GM06990 (cell line): ENCODE results near the gene C22orf15.

Experiments used
- DNase-seq: peaks from one replicate; pipeline ENCODE4 v3.0.0-alpha.2; 2011; ENCODE audit not compliant: insufficient read length; ENCODE audit errors: extremely low read depth
- H3K27me3 ChIP-seq: replicated peaks from 2 replicates; pipeline ENCODE4 v1.6.0; 2011; ENCODE audit warnings: low read length; ENCODE audit not compliant: control insufficient read depth, insufficient read depth
- H3K36me3 ChIP-seq: 2 replicates; pipeline ENCODE4 v1.5.1; 2011; ENCODE audit warnings: low read length; ENCODE audit not compliant: control insufficient read depth, insufficient read depth
- H3K4me3 ChIP-seq: replicated peaks from 2 replicates; pipeline ENCODE4 v1.5.1; 2011; ENCODE audit warnings: low read depth, mild to moderate bottlenecking, control low read depth, low read length
- TF ChIP-seq, protein P1 (sequence below): IDR thresholded peaks from 2 replicates; pipeline ENCODE4 v1.5.1; 2011; ENCODE audit warnings: low read length, control low read depth, mild to moderate bottlenecking, inconsistent platforms; ENCODE audit not compliant: insufficient read depth, poor library complexity, severe bottlenecking

The C22orf15 gene

DNA sequence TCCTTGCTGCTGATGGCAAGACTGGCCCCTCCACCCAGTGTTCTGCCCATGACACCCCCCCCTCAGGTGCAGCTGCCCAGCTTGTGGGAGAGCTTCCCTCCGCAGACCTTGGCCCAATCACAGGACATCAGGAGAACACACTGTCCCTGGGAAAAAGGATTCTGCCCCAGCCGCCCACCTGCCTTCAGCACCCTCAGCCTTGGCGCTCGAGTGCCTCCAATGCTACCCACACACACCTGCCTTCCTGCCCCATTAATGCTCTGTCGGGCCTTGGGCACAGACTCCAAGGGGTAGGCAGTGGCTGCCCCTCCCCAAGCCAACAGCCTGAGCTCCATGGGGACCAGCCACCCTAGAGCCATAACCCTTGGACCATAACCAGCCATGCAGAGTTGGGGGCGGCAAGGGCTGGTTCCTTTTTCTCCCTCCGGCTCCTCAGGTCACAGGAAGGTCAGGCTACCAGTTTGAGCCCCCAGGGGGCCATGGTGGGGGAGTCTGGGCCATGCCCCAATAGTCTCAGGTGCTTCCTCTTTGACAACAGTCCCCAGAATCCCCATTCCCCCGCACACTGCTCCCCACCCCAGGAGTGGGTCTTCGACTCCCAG is 10.6 kb upstream of the C22orf15 start:
- peak; percentile 78 for DNase-seq
- H3K4me3 ChIP-seq = peak overlapping the region; percentile 80
- H3K36me3 ChIP-seq = no peaks in the 10 kb centered on the region
- TF ChIP-seq, protein P1, sequence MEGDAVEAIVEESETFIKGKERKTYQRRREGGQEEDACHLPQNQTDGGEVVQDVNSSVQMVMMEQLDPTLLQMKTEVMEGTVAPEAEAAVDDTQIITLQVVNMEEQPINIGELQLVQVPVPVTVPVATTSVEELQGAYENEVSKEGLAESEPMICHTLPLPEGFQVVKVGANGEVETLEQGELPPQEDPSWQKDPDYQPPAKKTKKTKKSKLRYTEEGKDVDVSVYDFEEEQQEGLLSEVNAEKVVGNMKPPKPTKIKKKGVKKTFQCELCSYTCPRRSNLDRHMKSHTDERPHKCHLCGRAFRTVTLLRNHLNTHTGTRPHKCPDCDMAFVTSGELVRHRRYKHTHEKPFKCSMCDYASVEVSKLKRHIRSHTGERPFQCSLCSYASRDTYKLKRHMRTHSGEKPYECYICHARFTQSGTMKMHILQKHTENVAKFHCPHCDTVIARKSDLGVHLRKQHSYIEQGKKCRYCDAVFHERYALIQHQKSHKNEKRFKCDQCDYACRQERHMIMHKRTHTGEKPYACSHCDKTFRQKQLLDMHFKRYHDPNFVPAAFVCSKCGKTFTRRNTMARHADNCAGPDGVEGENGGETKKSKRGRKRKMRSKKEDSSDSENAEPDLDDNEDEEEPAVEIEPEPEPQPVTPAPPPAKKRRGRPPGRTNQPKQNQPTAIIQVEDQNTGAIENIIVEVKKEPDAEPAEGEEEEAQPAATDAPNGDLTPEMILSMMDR = no peak
- no peaks in the 10 kb centered on the region for H3K27me3 ChIP-seq

DNA sequence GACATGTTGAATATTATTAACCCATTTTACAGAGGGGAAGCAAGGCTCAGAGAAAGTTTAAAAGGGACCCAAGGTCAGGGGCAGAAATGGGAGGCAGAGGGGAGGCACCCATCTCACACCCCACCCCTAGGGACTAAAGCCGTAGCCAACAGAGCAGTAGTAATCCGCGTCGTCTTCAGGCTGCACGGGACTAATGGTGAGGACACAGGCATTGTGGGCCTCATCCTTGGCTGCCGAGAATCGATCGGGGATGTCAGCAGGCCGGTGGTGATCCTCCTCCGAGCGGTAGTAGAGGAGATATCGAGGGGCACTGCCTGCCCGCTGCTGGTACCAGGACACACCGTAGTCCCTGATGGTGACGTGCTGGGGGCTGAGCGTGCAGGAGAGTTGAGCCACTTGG is 10.0 kb upstream of the C22orf15 start:
- Histone ChIP-seq H3K4me3 (peak overlapping the region; percentile 8; the same call in 1 of the 2 replicates), H3K36me3 (no peaks in the 10 kb centered on the region), H3K27me3 (no peaks in the 10 kb centered on the region)
- DNase-seq = no peak
- TF ChIP-seq, protein P1 = no peak

DNA sequence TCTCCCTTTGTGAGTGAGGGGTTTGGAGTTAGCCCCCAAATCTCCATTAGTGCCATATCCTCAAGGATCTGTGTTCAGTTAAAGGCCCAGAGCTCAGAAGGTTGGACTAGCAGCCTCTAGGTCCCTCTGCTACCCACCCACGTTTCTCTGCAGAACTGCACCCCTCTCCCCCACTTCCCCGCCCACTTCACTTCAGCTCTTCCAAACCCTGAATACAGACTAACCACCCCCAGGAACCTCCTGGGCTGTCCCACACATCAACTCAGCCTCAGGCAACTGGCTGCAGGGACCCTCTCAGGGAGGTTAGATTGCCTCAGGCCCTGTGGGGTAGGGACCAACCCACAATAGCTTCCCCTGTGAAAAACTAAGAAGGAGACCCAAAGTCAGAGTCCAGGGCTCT is 9.4 kb upstream of the C22orf15 start:
- no peaks in the 10 kb centered on the region for H3K36me3 ChIP-seq
- peak overlapping the region; percentile 8 for H3K4me3 ChIP-seq
- DNase-seq = no peak
- no peaks in the 10 kb centered on the region for H3K27me3 ChIP-seq
- TF ChIP-seq, protein P1 = no peak

DNA sequence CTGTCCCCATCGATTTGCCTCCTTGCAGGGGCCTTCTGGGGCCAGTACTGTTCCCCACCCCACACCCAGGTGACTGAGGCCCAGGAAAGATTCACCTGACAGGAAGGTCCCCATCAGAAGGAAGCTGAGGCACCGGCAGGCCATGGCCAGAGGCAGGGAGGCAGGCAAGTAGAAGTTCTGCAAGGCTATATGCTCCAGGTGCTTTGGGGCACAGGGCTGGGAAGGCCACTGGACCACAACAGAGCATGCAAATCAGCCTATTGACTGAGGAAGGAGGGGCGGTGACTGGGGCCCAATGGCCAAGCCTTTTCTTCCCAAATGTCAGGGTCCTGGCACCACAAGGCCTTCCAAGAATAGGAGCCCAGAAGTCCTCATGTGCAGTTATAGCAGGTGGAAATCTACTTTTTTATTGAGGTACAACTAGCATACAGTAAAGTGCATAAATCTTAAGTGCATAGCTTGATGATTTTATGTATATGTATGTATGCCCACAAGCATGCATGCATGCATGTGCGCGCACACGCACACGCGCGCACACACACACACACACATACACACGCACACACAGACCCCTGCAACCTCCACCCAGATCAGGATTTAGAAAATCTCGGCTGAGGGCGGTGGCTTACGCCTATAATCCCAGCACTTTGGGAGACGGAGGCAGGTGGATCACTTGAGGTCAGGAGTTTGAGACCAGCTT is 8.4 kb upstream of the C22orf15 start, which contains the start of gene VPREB3:
VPREB3 (minus strand) TSS at position 206 of the 700 bp plus-strand sequence; CDS start at position 144, 62 bp downstream.
- no peaks in the 10 kb centered on the region for H3K36me3 ChIP-seq
- peak within 1 kb of the TSS; percentile 43 for H3K4me3 ChIP-seq
- peak; percentile 65 for DNase-seq
- TF ChIP-seq, protein P1 = no peak
- H3K27me3 ChIP-seq = no peaks in the 10 kb centered on the region

DNA sequence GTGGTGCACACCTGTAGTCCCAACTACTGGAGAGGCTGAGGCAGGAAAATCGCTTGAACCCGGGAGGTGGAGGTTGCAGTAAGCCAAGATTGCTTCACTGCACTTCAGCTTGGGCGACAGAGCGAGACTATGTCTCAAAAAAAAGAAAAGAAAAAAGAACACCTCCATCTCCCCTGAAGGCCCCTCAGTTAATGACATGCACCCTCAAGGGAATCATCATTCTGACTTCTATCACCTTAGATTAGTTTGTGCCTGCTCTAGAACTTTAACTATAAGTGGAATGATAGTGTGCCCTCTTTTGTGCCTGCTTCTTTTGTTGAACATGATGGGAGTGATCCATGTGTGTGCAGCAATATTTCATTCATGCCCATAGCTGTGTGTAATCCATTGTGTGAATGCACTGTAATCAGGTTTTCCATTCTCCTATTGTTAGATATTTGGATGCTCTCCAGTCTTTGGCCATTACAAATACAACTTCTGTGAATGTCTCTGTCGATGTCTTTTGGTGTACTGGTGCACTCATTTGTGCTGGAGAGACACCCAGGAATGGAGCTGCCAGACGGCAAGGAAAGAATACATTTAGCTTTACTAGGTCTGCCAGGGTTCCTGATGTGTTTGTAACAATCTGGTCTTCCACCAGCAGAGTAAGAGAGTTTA is 7.7 kb upstream of the C22orf15 start:
- no peak overlapping the region for H3K4me3 ChIP-seq

More for the DNA sequence above, 7.7 kb upstream of the C22orf15 start:
- TF ChIP-seq, protein P1 = no peak
- DNase-seq = no peak
- H3K36me3 ChIP-seq = no peaks in the 10 kb centered on the region
- no peaks in the 10 kb centered on the region for H3K27me3 ChIP-seq
